Smooth muscle cell (in vitro differentiated cells): ENCODE results near the gene RIOK2. TPM values are rescaled to one million over a fixed set of nuclear protein-coding genes. Genes with fewer than 3 reads are reported as not detected.

Experiments
- DNase-seq: peaks from one replicate; lab custom pipeline; 2025; ENCODE audit not compliant: unreplicated experiment; lab: John Stamatoyannopoulos, UW
- H2AFZ ChIP-seq: fragments of 200-600 bp; sonication (generic); 2 replicates; pipeline ENCODE4 v1.6.0; 2016; ENCODE audit warnings: antibody characterized with exemption, low read depth, mild to moderate bottlenecking
- H3F3A ChIP-seq: fragments of 200-600 bp; sonication (generic); 2 replicates; pipeline ENCODE4 v1.6.0; 2017; ENCODE audit warnings: antibody characterized with exemption, low read depth
- H3K27ac ChIP-seq: fragments of 200-600 bp; sonication (generic); 2 replicates; pipeline ENCODE4 v1.5.1; 2016; ENCODE audit warnings: low read depth, mild to moderate bottlenecking
- H3K27me3 ChIP-seq: fragments of 200-600 bp; sonication (generic); 2 replicates; pipeline ENCODE4 v1.6.1; 2016; ENCODE audit warnings: low read depth, mild to moderate bottlenecking
- H3K36me3 ChIP-seq: fragments of 200-600 bp; sonication (generic); 2 replicates; pipeline ENCODE4 v1.5.1; 2016; ENCODE audit warnings: low read depth
- H3K4me1 ChIP-seq: fragments of 200-600 bp; sonication (generic); 2 replicates; pipeline ENCODE4 v1.5.1; 2016; ENCODE audit warnings: low read depth
- H3K4me2 ChIP-seq: fragments of 200-600 bp; sonication (generic); 2 replicates; pipeline ENCODE4 v1.6.0; 2016; ENCODE audit warnings: mild to moderate bottlenecking
- H3K4me3 ChIP-seq: fragments of 200-600 bp; sonication (generic); 2 replicates; pipeline ENCODE4 v1.5.1; 2016; ENCODE audit warnings: mild to moderate bottlenecking
- H3K79me2 ChIP-seq: fragments of 200-600 bp; sonication (generic); 2 replicates; pipeline ENCODE4 v1.6.0; 2016; ENCODE audit warnings: low read depth, mild to moderate bottlenecking
- H3K9ac ChIP-seq: fragments of 200-600 bp; sonication (generic); 2 replicates; pipeline ENCODE4 v1.6.0; 2016; ENCODE audit warnings: low read depth
- H3K9me3 ChIP-seq: fragments of 200-600 bp; sonication (generic); replicated peaks from 2 replicates; pipeline ENCODE4 v1.5.1; 2016; ENCODE audit warnings: low read depth
- H4K20me1 ChIP-seq: fragments of 200-600 bp; sonication (generic); 2 replicates; pipeline ENCODE4 v1.6.0; 2016; ENCODE audit warnings: low read depth
- whole genome bisulfite sequencing: methylation state at CpG from one replicate; pipeline ENCODE4 v1.1.7; 2016; ENCODE audit warnings: low lambda C conversion rate; 5-methylcytosine and 5-hydroxymethylcytosine counted together
- polyA plus RNA-seq: library from polyadenylated mRNA; unstranded; fragments of >200 nt; fragmentation: Nextera tagmentation; extraction: Ambion mirVana; gene quantifications from 2 replicates; pipeline ENCODE4 v1.2.1, GENCODE V29; 2016
- total RNA-seq: library from RNA; depleted of rRNA; stranded (reverse); fragments of >200 nt; gene quantifications from 2 replicates; pipeline ENCODE4 v1.2.3, GENCODE V29; 2014
- TF ChIP-seq, protein P1 (sequence below): fragments of 200-600 bp; sonication (generic); IDR thresholded peaks from 2 replicates; pipeline ENCODE4 v1.5.1; 2017; ENCODE audit warnings: borderline replicate concordance, mild to moderate bottlenecking, antibody characterized with exemption; ENCODE audit not compliant: insufficient read depth, poor library complexity, severe bottlenecking

RIOK2 gene
- 34.3 and 52.9 TPM in 2 replicates for total RNA-seq
- 45.6 and 47.4 TPM in 2 replicates for polyA plus RNA-seq

DNA sequence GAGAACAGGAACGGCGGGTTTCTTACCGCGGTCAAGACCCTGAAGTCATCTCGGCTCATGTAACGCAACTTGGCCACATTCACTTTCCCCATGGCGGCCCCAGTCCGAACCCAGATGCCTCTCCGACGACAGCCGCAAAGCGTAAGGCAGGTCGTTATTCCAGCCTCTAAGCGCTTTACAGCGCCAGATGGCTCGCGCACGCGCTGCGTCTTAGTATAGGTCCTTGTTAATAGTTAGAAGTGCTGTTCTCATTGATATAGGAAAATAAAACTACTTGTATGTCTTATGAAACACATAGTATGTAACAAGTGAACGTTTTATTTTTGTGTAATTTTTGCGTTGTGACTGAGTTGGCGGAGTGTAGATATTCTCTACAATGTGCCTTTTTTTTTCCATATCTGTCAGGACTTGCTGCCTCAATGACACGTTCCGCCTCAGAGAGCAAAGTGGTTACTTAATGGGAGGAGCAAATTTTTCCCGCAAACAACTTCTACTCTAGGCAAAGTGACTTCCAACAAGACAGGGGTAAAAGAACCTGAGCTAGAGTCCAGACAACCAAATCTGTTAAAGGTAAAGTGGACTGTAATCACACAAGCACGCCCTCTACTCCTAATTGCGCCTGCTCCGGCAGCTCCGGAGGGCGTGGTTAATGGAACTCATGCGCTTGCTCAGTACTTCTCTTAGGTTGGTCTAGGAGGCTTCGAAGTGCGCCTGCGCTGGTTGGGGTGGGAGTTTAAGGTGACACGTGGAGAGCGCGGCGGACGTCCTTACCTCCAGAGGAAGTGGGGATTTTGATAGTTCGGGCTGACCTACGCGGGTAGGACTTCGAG lies at the start of gene RIOK2:
RIOK2 (minus strand) TSS at position 148 of the 830 bp plus-strand sequence; CDS start at position 92, 56 bp downstream.
- Histone ChIP-seq H4K20me1 (peaks cover 24% of the 10 kb centered on the region), H3K4me3 (peak within 1 kb of the TSS; percentile 91), H3K36me3 (peaks cover 5% of the 10 kb centered on the region), H3K79me2 (peaks cover 38% of the 10 kb centered on the region), H3K4me1 (peaks cover 12% of the 10 kb centered on the region), H3K9ac (peak within 1 kb of the TSS; percentile 93), H3K27me3 (no peaks in the 10 kb centered on the region), H3K4me2 (peak within 1 kb of the TSS; percentile 89), H3K9me3 (no peaks in the 10 kb centered on the region), H3K27ac (peak within 1 kb of the TSS; percentile 94), H3F3A (no peaks in the 10 kb centered on the region), H2AFZ (peak within 1 kb of the TSS; percentile 98)
- under 1% methylated on average over 44 of the region's 44 CpGs for WGBS
- TF ChIP-seq, protein P1, sequence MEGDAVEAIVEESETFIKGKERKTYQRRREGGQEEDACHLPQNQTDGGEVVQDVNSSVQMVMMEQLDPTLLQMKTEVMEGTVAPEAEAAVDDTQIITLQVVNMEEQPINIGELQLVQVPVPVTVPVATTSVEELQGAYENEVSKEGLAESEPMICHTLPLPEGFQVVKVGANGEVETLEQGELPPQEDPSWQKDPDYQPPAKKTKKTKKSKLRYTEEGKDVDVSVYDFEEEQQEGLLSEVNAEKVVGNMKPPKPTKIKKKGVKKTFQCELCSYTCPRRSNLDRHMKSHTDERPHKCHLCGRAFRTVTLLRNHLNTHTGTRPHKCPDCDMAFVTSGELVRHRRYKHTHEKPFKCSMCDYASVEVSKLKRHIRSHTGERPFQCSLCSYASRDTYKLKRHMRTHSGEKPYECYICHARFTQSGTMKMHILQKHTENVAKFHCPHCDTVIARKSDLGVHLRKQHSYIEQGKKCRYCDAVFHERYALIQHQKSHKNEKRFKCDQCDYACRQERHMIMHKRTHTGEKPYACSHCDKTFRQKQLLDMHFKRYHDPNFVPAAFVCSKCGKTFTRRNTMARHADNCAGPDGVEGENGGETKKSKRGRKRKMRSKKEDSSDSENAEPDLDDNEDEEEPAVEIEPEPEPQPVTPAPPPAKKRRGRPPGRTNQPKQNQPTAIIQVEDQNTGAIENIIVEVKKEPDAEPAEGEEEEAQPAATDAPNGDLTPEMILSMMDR: no peak
- peak; percentile 46 for DNase-seq

DNA sequence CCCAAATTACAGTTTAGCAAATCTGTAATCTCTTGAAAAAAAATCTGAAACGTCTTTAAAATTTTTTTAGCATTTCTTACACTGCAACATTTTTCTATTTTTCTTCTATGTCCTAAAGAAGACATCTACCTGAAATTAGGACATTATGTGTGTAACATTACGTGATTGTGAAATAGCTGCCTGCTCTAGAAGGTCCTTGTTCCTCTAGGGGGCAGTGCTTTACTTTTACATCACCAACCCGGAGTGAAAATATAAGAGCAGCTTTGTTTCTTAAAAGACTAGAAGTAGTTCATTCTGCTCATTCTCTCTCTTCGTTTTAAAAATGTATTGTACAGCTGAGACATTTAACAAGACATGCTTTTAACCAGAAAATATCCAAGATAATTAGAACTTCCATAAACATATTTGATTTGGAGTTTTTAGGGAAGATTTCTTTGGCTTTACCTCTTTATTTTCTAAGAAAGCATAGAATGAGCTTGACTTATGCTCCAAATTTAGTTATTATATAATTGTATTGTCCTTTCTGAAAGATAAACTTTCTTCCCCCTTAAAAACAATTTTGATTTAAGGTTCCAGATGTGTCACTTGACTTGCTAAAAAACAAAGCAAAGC lies 48.1 kb upstream of the RIOK2 start:
- Histone ChIP-seq H3K36me3 (no peaks in the 10 kb centered on the region), H3F3A (no peaks in the 10 kb centered on the region), H2AFZ (peak overlapping the region; percentile 77), H3K27ac (no peak overlapping the region), H3K27me3 (no peaks in the 10 kb centered on the region), H3K4me3 (no peak overlapping the region), H4K20me1 (no peaks in the 10 kb centered on the region), H3K79me2 (no peaks in the 10 kb centered on the region), H3K9ac (no peak overlapping the region), H3K4me1 (no peaks in the 10 kb centered on the region), H3K9me3 (no peaks in the 10 kb centered on the region), H3K4me2 (no peak overlapping the region)
- no peak for DNase-seq
- TF ChIP-seq, protein P1: peak; percentile 83
- WGBS: 7% methylated on average over 4 of the region's 4 CpGs

DNA sequence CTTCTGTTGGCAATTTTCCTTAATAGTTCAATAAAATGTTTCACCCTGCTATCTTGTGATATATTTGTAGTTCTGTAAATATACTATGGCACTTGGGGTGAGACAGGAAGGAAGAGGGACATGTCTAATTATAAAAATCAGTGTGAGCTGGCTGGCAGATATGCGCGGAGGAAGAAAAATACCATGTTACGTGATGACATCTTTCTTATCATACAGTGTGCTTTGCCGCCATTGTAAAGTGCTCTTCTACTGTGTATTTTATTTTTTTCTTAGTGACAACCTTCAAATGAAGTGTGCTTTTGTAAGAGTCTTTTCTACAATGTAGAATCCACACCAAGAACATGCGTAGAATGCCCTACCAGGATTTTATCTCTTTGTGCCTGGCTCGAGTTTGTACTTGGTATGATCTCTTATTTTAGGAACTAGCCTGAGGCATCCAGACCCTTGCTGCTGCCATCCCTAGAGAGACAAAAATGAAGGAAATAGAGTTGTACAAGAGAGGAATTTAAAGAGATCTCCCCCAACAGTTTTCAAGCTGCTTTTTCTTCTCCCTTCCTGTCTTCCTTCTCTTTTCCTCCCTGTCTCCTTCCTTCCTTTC lies 46.7 kb upstream of the RIOK2 start:
- no peaks in the 10 kb centered on the region for H3K36me3 ChIP-seq
- H3K27me3 ChIP-seq: no peaks in the 10 kb centered on the region
- H3F3A ChIP-seq: no peaks in the 10 kb centered on the region
- H3K9ac ChIP-seq: no peak overlapping the region
- H2AFZ ChIP-seq: peak overlapping the region; percentile 51
- no peaks in the 10 kb centered on the region for H4K20me1 ChIP-seq
- H3K27ac ChIP-seq: no peak overlapping the region
- no peaks in the 10 kb centered on the region for H3K9me3 ChIP-seq
- 62% methylated on average over 6 of the region's 6 CpGs for WGBS
- no peak overlapping the region for H3K4me2 ChIP-seq
- TF ChIP-seq, protein P1: no peak
- H3K4me3 ChIP-seq: no peak overlapping the region
- H3K79me2 ChIP-seq: no peaks in the 10 kb centered on the region
- no peaks in the 10 kb centered on the region for H3K4me1 ChIP-seq
- DNase-seq: no peak
